LNCAP (cell line): Measurements from ENCODE around the gene SLC22A13.

Experiments
- CTCF ChIP-seq: fragments of 450-650 bp; IDR thresholded peaks from 2 replicates; pipeline ENCODE4 v1.5.1; 2017; ENCODE audit warnings: mild to moderate bottlenecking

The SLC22A13 gene

GRCh38 chr3:38251197-38251596, 14.4 kb upstream of the SLC22A13 start:
- no peak for TF ChIP-seq CTCF

- TF ChIP-seq CTCF: no peak
Measured at GRCh38 chr3:38253704-38254103, 11.9 kb upstream of the SLC22A13 start.

- TF ChIP-seq CTCF: no peak
Measured at GRCh38 chr3:38254872-38255271, 10.7 kb upstream of the SLC22A13 start.

- no peak for TF ChIP-seq CTCF
Measured at GRCh38 chr3:38255627-38256026, 10.0 kb upstream of the SLC22A13 start.

- TF ChIP-seq CTCF: no peak
Measured at GRCh38 chr3:38257583-38257982, 8.0 kb upstream of the SLC22A13 start.

GRCh38 chr3:38260474-38260873, 5.1 kb upstream of the SLC22A13 start:
- TF ChIP-seq CTCF: no peak

- no peak for TF ChIP-seq CTCF
Measured at GRCh38 chr3:38264353-38264771, 1.2 kb upstream of the SLC22A13 start.

GRCh38 chr3:38264779-38265178, 833 bp upstream of the SLC22A13 start:
- no peak for TF ChIP-seq CTCF
